ENCODE results near the gene ST6GALNAC3. TPM values are rescaled to one million over a fixed set of nuclear protein-coding genes. Genes with fewer than 3 reads are reported as not detected.

The ST6GALNAC3 gene
- total RNA-seq, 1 experiment from 2014 or later = 0.03 TPM

DNA sequence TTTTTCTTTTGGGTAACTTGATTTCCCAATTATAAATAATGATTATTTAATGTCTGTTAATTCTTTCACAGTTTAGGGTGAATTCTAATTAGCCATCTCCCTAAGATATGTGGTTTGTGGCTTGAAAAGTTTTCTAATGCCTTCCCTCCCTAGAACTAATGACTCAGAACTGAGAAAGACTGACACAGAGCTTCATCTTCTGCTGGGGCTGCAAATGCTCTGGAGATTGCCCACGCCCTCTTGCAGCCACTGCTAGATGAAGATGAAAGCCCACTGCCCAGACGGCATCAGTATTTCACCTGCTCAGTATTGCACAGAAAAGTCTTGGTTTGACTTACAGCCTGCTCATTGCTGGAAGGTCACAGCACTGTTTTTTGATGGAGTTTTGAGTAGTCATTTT lies 101.5 kb downstream of the ST6GALNAC3 start:
- Histone ChIP-seq H3K27me3 (ENCODE audit: control insufficient read depth, insufficient read depth, low read length) (no peaks in the 10 kb centered on the region), H3K4me3 (ENCODE audit: low read depth in 2 of 2, low read length in 2 of 2) (no peak overlapping the region), H3K36me3 (ENCODE audit: control insufficient read depth, insufficient read depth, low read length) (no peaks in the 10 kb centered on the region), H3K9me3 (ENCODE audit: control insufficient read depth, insufficient read depth, low read depth, low read length) (no peaks in the 10 kb centered on the region), H3K27ac (ENCODE audit: low read length) (no peak overlapping the region), H3K4me1 (ENCODE audit: control insufficient read depth, insufficient read depth, low read length) (no peaks in the 10 kb centered on the region)
- ChIA-PET CTCF (no interaction called here), POLR2A (no interaction called here)
- no peak for TF ChIP-seq SIN3A (IDR thresholded peaks at IDR 0.05; ENCODE audit: borderline replicate concordance, insufficient read depth, low read depth, low read length)
- DNase-seq (ENCODE audit: low read depth, low spot score) (no peak), ATAC-seq (no peak)
- intact Hi-C loops (cut with micrococcal nuclease; ENCODE audit: unreplicated experiment) (no loop called here), in situ Hi-C loops (cut with HindIII; ENCODE audit: low pct_unique_long_range_greater_than_20kb, low sequenced_read_pairs) (no loop called here)
- no TSS peak for BruUV-seq (replicated peaks)

DNA sequence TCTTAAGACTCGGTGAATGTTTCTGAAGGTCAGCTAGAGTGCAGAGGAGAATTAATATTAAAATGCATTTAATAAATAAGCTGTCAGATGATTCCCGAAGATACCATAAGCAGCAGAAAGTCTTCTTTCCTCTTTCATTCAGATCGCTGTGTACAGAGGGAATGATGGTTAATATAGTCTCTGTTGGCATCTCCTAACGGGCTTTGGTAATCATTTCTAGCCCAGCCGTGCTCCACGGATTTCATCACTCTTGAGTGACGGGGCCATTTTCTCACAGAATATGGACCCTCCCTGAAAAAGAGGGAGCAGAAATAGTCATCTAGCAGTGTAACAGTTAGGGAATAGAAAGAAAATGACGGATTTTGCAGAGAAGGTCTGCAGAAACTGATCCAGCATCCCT lies 103.1 kb downstream of the ST6GALNAC3 start:
- no peaks in the 10 kb centered on the region for H3K9me3 ChIP-seq (ENCODE audit: control insufficient read depth, insufficient read depth, low read depth, low read length)
- H3K4me1 ChIP-seq (ENCODE audit: control insufficient read depth, insufficient read depth, low read length) = no peaks in the 10 kb centered on the region
- DNase-seq (ENCODE audit: low read depth, low spot score) (no peak), ATAC-seq (no peak)
- no peaks in the 10 kb centered on the region for H3K36me3 ChIP-seq (ENCODE audit: control insufficient read depth, insufficient read depth, low read length)
- no peak overlapping the region for H3K4me3 ChIP-seq (ENCODE audit: low read depth in 2 of 2, low read length in 2 of 2)
- no TSS peak for BruUV-seq (replicated peaks)
- in situ Hi-C loops (cut with HindIII; ENCODE audit: low pct_unique_long_range_greater_than_20kb, low sequenced_read_pairs) (no loop called here), intact Hi-C loops (cut with micrococcal nuclease; ENCODE audit: unreplicated experiment) (no loop called here)
- TF ChIP-seq, protein P1, sequence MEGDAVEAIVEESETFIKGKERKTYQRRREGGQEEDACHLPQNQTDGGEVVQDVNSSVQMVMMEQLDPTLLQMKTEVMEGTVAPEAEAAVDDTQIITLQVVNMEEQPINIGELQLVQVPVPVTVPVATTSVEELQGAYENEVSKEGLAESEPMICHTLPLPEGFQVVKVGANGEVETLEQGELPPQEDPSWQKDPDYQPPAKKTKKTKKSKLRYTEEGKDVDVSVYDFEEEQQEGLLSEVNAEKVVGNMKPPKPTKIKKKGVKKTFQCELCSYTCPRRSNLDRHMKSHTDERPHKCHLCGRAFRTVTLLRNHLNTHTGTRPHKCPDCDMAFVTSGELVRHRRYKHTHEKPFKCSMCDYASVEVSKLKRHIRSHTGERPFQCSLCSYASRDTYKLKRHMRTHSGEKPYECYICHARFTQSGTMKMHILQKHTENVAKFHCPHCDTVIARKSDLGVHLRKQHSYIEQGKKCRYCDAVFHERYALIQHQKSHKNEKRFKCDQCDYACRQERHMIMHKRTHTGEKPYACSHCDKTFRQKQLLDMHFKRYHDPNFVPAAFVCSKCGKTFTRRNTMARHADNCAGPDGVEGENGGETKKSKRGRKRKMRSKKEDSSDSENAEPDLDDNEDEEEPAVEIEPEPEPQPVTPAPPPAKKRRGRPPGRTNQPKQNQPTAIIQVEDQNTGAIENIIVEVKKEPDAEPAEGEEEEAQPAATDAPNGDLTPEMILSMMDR (IDR thresholded peaks at IDR 0.05) = no peak
- no peak for TF ChIP-seq TCF7L2 (IDR thresholded peaks at IDR 0.05; ENCODE audit: low read depth, low read length)
- TF ChIP-seq SIN3A (IDR thresholded peaks at IDR 0.05; ENCODE audit: borderline replicate concordance, insufficient read depth, low read depth, low read length) = no peak
- ChIA-PET POLR2A (no interaction called here), CTCF (no interaction called here)
- H3K27me3 ChIP-seq (ENCODE audit: control insufficient read depth, insufficient read depth, low read length) = no peaks in the 10 kb centered on the region
- H3K27ac ChIP-seq (ENCODE audit: low read length) = no peak overlapping the region

DNA sequence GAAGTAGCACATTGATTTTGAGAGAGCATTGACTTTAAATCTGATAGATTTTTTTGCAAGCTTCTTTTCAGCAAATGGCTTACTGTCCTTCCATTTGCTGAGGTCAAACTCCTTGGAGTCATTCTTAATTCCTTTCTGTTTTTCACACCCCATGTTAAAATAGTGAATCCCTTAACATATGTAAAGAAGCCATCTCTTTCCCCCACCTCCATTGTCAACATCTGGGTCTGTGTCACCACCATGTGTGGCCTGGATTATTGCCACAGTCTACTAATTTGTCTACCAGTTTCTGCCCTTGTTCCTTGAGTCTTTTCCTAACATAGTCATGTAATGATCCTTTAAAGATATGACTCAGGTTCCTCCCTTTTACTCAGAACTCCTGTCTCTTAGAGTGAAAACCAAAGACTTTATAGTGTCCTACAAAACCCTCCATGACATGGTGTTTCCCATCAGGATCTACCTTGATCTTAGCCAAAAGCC lies 104.7 kb downstream of the ST6GALNAC3 start:
- ATAC-seq = no peak
- CTCF ChIA-PET = no interaction called here

More for the DNA sequence above, 104.7 kb downstream of the ST6GALNAC3 start:
- Histone ChIP-seq H3K27me3 (ENCODE audit: control insufficient read depth, insufficient read depth, low read length) (no peaks in the 10 kb centered on the region), H3K9me3 (ENCODE audit: control insufficient read depth, insufficient read depth, low read depth, low read length) (no peaks in the 10 kb centered on the region), H3K27ac (ENCODE audit: low read length) (no peak overlapping the region), H3K4me1 (ENCODE audit: control insufficient read depth, insufficient read depth, low read length) (no peaks in the 10 kb centered on the region), H3K36me3 (ENCODE audit: control insufficient read depth, insufficient read depth, low read length) (no peaks in the 10 kb centered on the region), H3K4me3 (ENCODE audit: low read depth in 2 of 2, low read length in 2 of 2) (no peak overlapping the region)
- DNase-seq (ENCODE audit: low read depth, low spot score) = no peak
- no TSS peak for BruUV-seq (replicated peaks)
- POLR2A ChIA-PET = no interaction called here
- intact Hi-C loops (cut with micrococcal nuclease; ENCODE audit: unreplicated experiment) = no loop called here
- TF ChIP-seq SIN3A (IDR thresholded peaks at IDR 0.05; ENCODE audit: borderline replicate concordance, insufficient read depth, low read depth, low read length) = no peak
- TF ChIP-seq TCF7L2 (IDR thresholded peaks at IDR 0.05; ENCODE audit: low read depth, low read length) = no peak
- TF ChIP-seq, protein P1 (IDR thresholded peaks at IDR 0.05) = no peak
- TF ChIP-seq POLR2AphosphoS5 (IDR thresholded peaks at IDR 0.05; ENCODE audit: low read depth, low read length) = no peak
- TF ChIP-seq, protein P2, sequence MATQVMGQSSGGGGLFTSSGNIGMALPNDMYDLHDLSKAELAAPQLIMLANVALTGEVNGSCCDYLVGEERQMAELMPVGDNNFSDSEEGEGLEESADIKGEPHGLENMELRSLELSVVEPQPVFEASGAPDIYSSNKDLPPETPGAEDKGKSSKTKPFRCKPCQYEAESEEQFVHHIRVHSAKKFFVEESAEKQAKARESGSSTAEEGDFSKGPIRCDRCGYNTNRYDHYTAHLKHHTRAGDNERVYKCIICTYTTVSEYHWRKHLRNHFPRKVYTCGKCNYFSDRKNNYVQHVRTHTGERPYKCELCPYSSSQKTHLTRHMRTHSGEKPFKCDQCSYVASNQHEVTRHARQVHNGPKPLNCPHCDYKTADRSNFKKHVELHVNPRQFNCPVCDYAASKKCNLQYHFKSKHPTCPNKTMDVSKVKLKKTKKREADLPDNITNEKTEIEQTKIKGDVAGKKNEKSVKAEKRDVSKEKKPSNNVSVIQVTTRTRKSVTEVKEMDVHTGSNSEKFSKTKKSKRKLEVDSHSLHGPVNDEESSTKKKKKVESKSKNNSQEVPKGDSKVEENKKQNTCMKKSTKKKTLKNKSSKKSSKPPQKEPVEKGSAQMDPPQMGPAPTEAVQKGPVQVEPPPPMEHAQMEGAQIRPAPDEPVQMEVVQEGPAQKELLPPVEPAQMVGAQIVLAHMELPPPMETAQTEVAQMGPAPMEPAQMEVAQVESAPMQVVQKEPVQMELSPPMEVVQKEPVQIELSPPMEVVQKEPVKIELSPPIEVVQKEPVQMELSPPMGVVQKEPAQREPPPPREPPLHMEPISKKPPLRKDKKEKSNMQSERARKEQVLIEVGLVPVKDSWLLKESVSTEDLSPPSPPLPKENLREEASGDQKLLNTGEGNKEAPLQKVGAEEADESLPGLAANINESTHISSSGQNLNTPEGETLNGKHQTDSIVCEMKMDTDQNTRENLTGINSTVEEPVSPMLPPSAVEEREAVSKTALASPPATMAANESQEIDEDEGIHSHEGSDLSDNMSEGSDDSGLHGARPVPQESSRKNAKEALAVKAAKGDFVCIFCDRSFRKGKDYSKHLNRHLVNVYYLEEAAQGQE (IDR thresholded peaks at IDR 0.05; ENCODE audit: insufficient read depth in 1 of 2, low read depth in 2 of 2, low read length in 1 of 2) = no peak
- in situ Hi-C loops (cut with HindIII; ENCODE audit: low pct_unique_long_range_greater_than_20kb, low sequenced_read_pairs) = no loop called here
